ENCODE data around the gene NDEL1. TPM values are rescaled to one million over a fixed set of nuclear protein-coding genes. Genes with fewer than 3 reads are reported as not detected.
A peak's percentile ranks its signal among the peaks of the same experiment; 100 is the strongest.

Gene NDEL1
- total RNA-seq, 1 experiment from 2014 or later, result 34.7 TPM

DNA sequence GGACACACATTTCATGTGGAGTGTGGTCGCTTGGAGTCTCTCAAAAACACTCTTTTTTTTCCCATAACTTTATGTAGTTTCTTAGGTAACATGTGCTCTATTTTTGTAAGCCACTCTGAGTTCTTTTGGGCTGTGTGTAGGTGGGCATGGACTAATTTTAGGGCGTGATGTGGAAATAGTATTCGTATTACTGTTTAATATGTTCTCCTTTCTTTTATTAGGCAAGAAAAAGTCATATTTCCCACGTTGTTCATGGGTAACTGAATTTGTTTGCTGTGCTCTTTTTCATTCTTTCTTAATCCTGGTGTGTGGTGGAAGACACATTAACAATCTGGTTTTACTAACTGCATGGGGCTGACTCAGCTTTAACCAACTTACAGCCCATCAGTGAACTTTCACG lies 27.4 kb downstream of the NDEL1 start (continued):
- no peak for TF ChIP-seq ZNF532 (CRISPR knock-in tag; IDR thresholded peaks at IDR 0.05; ENCODE audit: borderline replicate concordance)
- no peak for TF ChIP-seq GTF2I (CRISPR knock-in tag; conservative IDR thresholded peaks at IDR 0.05)
- TF ChIP-seq ATF1 (CRISPR knock-in tag; IDR thresholded peaks at IDR 0.05), result no peak
- TF ChIP-seq NFATC4 (CRISPR knock-in tag; IDR thresholded peaks at IDR 0.05), result no peak
- TF ChIP-seq, protein P1, sequence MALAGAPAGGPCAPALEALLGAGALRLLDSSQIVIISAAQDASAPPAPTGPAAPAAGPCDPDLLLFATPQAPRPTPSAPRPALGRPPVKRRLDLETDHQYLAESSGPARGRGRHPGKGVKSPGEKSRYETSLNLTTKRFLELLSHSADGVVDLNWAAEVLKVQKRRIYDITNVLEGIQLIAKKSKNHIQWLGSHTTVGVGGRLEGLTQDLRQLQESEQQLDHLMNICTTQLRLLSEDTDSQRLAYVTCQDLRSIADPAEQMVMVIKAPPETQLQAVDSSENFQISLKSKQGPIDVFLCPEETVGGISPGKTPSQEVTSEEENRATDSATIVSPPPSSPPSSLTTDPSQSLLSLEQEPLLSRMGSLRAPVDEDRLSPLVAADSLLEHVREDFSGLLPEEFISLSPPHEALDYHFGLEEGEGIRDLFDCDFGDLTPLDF (CRISPR knock-in tag; IDR thresholded peaks at IDR 0.05), result no peak

DNA sequence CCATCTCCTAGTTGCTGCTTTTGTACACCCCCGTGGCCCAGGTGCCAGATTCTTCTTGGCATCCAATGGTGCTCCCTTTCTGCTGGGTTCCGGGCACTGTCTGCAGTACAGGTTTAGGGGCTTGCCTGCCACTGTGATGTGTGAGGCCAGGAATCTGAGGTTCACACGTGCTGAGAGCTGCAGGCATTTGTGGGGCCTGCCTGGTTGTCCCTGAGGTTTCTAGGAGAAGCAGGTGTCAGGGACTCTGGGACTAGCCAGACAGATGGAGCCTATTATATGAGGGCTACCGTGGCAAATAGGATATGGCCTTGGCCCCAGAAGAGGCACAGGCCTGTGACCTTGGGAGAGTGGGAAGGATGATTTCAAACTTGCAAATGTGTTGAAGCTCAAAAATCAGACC lies 29.3 kb downstream of the NDEL1 start:
- Mint-ChIP-seq H3K27ac (peak overlapping the region; percentile 47; the same call in 1 of the 2 replicates), H3K4me3 (no peak overlapping the region), H3K9me3 (no peaks in the 10 kb centered on the region), H3K27me3 (ENCODE audit: low read depth) (no peaks in the 10 kb centered on the region), H3K4me1 (0 out of 2 replicates have a peak, but pooled peaks cover 5% of the 10 kb centered on the region), H3K36me3 (peaks cover 15% of the 10 kb centered on the region)
- POLR2A ChIA-PET, result no interaction called here
- no peak for ATAC-seq
- TF ChIP-seq ZNF416 (CRISPR knock-in tag; IDR thresholded peaks at IDR 0.05), result no peak
- CTCF ChIA-PET, result interaction anchor here (0.8 to 1.4 kb wide), 2 partner anchors 55 to 281 kb away, joined by 3 to 5 read pairs; no protein-coding TSS in a partner anchor
- no peak for DNase-seq (ENCODE audit: low spot score)

DNA sequence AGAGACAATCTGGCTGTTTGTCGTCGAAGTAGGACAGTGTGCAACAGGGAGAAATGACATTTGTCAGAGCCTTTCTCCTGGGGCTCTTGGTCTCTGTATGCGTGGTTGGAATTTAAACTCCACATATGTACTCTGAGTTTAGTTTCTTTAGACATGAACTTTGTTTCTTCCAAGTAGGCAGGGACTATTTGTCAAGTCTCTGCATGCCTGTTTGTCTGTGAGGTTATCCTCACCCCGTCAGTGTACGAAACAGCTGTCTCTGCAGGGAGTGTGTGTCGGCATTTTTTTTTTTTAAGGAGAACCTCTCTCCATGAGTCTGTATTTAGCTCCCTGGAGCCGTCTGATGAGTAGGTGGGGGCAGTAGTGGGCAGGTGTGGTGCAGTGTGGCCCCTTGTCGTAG lies 29.7 kb downstream of the NDEL1 start:
- POLR2A ChIA-PET, result no interaction called here
- H3K4me3 Mint-ChIP-seq, result no peak overlapping the region
- ATAC-seq (no peak), DNase-seq (ENCODE audit: low spot score) (no peak)
- no peaks in the 10 kb centered on the region for H3K27me3 Mint-ChIP-seq (ENCODE audit: low read depth)
- H3K9me3 Mint-ChIP-seq, result no peaks in the 10 kb centered on the region
- H3K36me3 Mint-ChIP-seq, result peaks cover 11% of the 10 kb centered on the region
- peak overlapping the region; percentile 47; the same call in 1 of the 2 replicates for H3K27ac Mint-ChIP-seq
- H3K4me1 Mint-ChIP-seq, result 0 out of 2 replicates have a peak, but pooled peaks cover 5% of the 10 kb centered on the region
- CTCF ChIA-PET, result interaction anchor here (0.8 to 1.4 kb wide), 2 partner anchors 55 to 280 kb away, joined by 3 to 5 read pairs; no protein-coding TSS in a partner anchor
- TF ChIP-seq, protein P2, sequence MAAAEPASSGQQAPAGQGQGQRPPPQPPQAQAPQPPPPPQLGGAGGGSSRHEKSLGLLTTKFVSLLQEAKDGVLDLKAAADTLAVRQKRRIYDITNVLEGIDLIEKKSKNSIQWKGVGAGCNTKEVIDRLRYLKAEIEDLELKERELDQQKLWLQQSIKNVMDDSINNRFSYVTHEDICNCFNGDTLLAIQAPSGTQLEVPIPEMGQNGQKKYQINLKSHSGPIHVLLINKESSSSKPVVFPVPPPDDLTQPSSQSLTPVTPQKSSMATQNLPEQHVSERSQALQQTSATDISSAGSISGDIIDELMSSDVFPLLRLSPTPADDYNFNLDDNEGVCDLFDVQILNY (CRISPR knock-in tag; IDR thresholded peaks at IDR 0.05), result no peak
- no peak for TF ChIP-seq ZNF263 (CRISPR knock-in tag; IDR thresholded peaks at IDR 0.05; ENCODE audit: low read depth)
- TF ChIP-seq CREM (CRISPR knock-in tag; IDR thresholded peaks at IDR 0.05), result no peak
- no peak for TF ChIP-seq NFE2L1 (CRISPR knock-in tag; IDR thresholded peaks at IDR 0.05)
- no peak for TF ChIP-seq ZNF532 (CRISPR knock-in tag; IDR thresholded peaks at IDR 0.05; ENCODE audit: borderline replicate concordance)
- no peak for TF ChIP-seq TCF7 (CRISPR knock-in tag; IDR thresholded peaks at IDR 0.05; ENCODE audit: low read depth)
- TF ChIP-seq, protein P3, sequence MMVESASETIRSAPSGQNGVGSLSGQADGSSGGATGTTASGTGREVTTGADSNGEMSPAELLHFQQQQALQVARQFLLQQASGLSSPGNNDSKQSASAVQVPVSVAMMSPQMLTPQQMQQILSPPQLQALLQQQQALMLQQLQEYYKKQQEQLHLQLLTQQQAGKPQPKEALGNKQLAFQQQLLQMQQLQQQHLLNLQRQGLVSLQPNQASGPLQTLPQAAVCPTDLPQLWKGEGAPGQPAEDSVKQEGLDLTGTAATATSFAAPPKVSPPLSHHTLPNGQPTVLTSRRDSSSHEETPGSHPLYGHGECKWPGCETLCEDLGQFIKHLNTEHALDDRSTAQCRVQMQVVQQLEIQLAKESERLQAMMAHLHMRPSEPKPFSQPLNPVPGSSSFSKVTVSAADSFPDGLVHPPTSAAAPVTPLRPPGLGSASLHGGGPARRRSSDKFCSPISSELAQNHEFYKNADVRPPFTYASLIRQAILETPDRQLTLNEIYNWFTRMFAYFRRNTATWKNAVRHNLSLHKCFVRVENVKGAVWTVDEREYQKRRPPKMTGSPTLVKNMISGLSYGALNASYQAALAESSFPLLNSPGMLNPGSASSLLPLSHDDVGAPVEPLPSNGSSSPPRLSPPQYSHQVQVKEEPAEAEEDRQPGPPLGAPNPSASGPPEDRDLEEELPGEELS (CRISPR knock-in tag; IDR thresholded peaks at IDR 0.05), result no peak
- TF ChIP-seq, protein P4, sequence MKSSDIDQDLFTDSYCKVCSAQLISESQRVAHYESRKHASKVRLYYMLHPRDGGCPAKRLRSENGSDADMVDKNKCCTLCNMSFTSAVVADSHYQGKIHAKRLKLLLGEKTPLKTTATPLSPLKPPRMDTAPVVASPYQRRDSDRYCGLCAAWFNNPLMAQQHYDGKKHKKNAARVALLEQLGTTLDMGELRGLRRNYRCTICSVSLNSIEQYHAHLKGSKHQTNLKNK (CRISPR knock-in tag; IDR thresholded peaks at IDR 0.05), result no peak
- no peak for TF ChIP-seq ZNF416 (CRISPR knock-in tag; IDR thresholded peaks at IDR 0.05)
- TF ChIP-seq JUN (CRISPR knock-in tag; IDR thresholded peaks at IDR 0.05), result no peak
- no peak for TF ChIP-seq GTF2I (CRISPR knock-in tag; conservative IDR thresholded peaks at IDR 0.05)
- TF ChIP-seq, protein P1 (CRISPR knock-in tag; IDR thresholded peaks at IDR 0.05), result no peak
- TF ChIP-seq TP53 (CRISPR knock-in tag; IDR thresholded peaks at IDR 0.05), result no peak
- no peak for TF ChIP-seq ESRRA (CRISPR knock-in tag; IDR thresholded peaks at IDR 0.05; ENCODE audit: borderline replicate concordance)

Measured in WTC11 (cell line).